Right lobe of liver (tissue), 6 donors: ENCODE measurements around the gene RCE1. TPM values are rescaled to one million over a fixed set of nuclear protein-coding genes. Genes with fewer than 3 reads are reported as not detected.

ENCODE experiments used
- ATAC-seq, 4 donors: fragments of 200-7000 bp; cut with Tn5 transposase; one replicate each; pipeline ENCODE4 v1.9.1; 2020; ENCODE audit warnings: mild to moderate bottlenecking in 4 of 4, moderate library complexity in 4 of 4
- DNase-seq, 3 donors: peaks; one replicate each; pipeline ENCODE4 v3.0.0-alpha.2; 2020
- H3K27ac ChIP-seq, 3 donors: fragments of 200-600 bp; one replicate each; pipeline ENCODE4 v1.8.0; 2022
- H3K27me3 ChIP-seq, 2 donors: fragments of 200-600 bp; one replicate each; pipeline ENCODE4 v1.8.0; 2022
- H3K36me3 ChIP-seq, 4 donors: fragments of 200-600 bp; sonication (generic) in 1 of 4; one replicate each; pipeline versions ENCODE4 v1.5.1 to v1.8.0; 2017 to 2022; ENCODE audit warnings: control low read depth in 1 of 4
- H3K4me1 ChIP-seq, 4 donors: fragments of 200-600 bp; sonication (generic) in 1 of 4; one replicate each; pipeline versions ENCODE4 v1.5.1 to v1.8.0; 2017 to 2022; ENCODE audit warnings: control low read depth in 1 of 4
- H3K4me3 ChIP-seq, 3 donors: fragments of 200-600 bp; one replicate each; pipeline ENCODE4 v1.8.0; 2022
- H3K9me3 ChIP-seq, 4 donors: fragments of 200-600 bp; sonication (generic) in 1 of 4; one replicate each; pipeline versions ENCODE4 v1.5.1 to v1.8.0; 2017 to 2022; ENCODE audit warnings: control low read depth in 1 of 4
- CTCF ChIP-seq, 4 donors: fragments of 200-600 bp in 3 of 4; fragments of 450-650 bp in 1 of 4; IDR thresholded peaks; one replicate each; pipeline versions ENCODE4 v1.5.1 to v1.8.0; 2016 to 2022; ENCODE audit warnings: antibody characterized with exemption in 4 of 4, mild to moderate bottlenecking in 2 of 4
- POLR2A ChIP-seq: fragments of 450-650 bp; IDR thresholded peaks from one replicate; pipeline ENCODE4 v1.6.1; 2017; ENCODE audit warnings: antibody characterized with exemption, mild to moderate bottlenecking
- WGBS: methylation state at CpG from one replicate; pipeline ENCODE4 v1.1.6; 2018; ENCODE audit warnings: low coverage, low lambda C conversion rate; ENCODE audit not compliant: insufficient coverage; ENCODE audit errors: missing lambda C conversion rate; 5-methylcytosine and 5-hydroxymethylcytosine counted together
- intact Hi-C, 2 donors: fragments of 100-400 bp; cut with DNase I; formaldehyde crosslinking; loops; one replicate each; pipeline versions ENCODE4 v1.11.2 to v1.14.1; 2022
- total RNA-seq, 6 experiments: library from RNA; depleted of rRNA in 2 of 6; stranded (reverse); fragments of >200 nt in 2 of 6; fragmentation: NEBNext Ultra II Directional in 3 of 6; extraction: Animal tissue kit (Norgen Biotek cat#: 25700) in 3 of 6; gene quantifications; one replicate each; pipeline versions ENCODE4 v1.1.0 to v1.2.4, GENCODE V29; 2016 to 2023
- donor health status: DM: no; HTN: yes; CAD: no.
- donor health status: DM: no; HTN: no; CAD: no.
- donor health status: DM: no; HTN: no; CAD: no.
- donor health status: DM: no; HTN: yes; CAD: no.
- donor health status: DM: no; HTN: yes; CAD: no.

Gene RCE1
- total RNA-seq, 6 experiments from 2014 or later: 3.1 to 7.7 (median 4.5) TPM

DNA sequence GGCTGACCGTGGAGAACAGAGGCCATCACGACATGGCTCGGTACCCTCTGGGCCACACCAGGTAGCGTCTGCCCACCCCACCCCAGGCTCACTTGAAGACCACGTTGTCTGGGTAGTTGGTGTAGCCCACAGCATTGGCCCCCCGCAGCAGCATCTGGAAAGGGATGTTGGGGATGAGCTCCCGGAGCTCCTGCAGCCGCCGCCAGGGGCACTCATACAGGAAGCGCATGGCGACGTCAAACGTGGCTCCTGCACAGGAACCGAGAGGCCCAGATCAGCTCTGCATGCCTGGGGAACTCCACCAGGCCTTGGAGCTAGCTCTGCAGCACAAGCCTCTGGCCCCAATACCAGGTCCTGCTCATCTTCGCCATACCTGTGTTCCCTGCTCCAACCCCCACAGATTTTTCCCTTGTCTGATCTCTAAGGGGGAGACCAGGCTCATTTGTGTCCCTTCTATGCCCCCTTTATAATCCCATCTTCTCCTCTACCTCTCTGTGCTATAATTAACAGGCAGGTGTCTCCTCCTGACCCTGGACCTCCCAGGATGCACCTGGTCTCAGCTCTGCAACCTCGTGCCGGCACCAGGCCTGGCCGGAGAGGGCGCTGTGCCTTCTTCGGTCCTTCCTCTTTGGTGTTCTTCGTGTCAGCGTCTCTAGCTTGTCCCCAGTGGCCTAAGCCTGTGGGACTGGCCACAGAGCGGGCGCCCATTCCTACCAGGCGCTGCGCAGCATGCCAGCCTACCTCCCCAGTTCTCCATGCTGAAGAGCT, 8.6 kb downstream of the RCE1 start:
- intact Hi-C loops: loop anchor here in 1 of 2 donors (10.0 kb wide), 1 partner anchor 93 kb away; no protein-coding TSS in a partner anchor
- Histone ChIP-seq H3K27me3 (no peaks in the 10 kb centered on the region), H3K4me1 (peaks cover 0 to under 1% (median 0%) of the 10 kb centered on the region in 4 donors), H3K4me3 (no peak overlapping the region), H3K27ac (no peak overlapping the region), H3K36me3 (peaks cover 0 to 48% (median 21%) of the 10 kb centered on the region in 4 donors), H3K9me3 (no peaks in the 10 kb centered on the region)
- WGBS: 77% methylated on average over 7 of the region's 26 CpGs
- TF ChIP-seq POLR2A: no peak
- no peak for TF ChIP-seq CTCF (IDR thresholded peaks at IDR 0.05)
- DNase-seq: peak in 1 of 3 donors; percentile 20
- no peak for ATAC-seq

- TF ChIP-seq POLR2A (no peak), CTCF (IDR thresholded peaks at IDR 0.05) (no peak)
- H3K27me3 ChIP-seq: no peaks in the 10 kb centered on the region
- peak in 2 of 3 donors; percentile 19 to 54 for DNase-seq
- intact Hi-C loops: loop anchor here in 1 of 2 donors (10.0 kb wide), 1 partner anchor 92 kb away; no protein-coding TSS in a partner anchor
- no peak overlapping the region for H3K27ac ChIP-seq
- H3K4me3 ChIP-seq: no peak overlapping the region
- no peaks in the 10 kb centered on the region for H3K9me3 ChIP-seq
- H3K36me3 ChIP-seq: peaks cover 0 to 44% (median 21%) of the 10 kb centered on the region in 4 donors
- no peak for ATAC-seq
- WGBS: 87% methylated on average over 11 of the region's 26 CpGs
- peaks cover 0 to 5% (median 0%) of the 10 kb centered on the region in 4 donors for H3K4me1 ChIP-seq
Observed at GRCh38 chr11:66852466-66853241, 9.4 kb downstream of the RCE1 start.

DNA sequence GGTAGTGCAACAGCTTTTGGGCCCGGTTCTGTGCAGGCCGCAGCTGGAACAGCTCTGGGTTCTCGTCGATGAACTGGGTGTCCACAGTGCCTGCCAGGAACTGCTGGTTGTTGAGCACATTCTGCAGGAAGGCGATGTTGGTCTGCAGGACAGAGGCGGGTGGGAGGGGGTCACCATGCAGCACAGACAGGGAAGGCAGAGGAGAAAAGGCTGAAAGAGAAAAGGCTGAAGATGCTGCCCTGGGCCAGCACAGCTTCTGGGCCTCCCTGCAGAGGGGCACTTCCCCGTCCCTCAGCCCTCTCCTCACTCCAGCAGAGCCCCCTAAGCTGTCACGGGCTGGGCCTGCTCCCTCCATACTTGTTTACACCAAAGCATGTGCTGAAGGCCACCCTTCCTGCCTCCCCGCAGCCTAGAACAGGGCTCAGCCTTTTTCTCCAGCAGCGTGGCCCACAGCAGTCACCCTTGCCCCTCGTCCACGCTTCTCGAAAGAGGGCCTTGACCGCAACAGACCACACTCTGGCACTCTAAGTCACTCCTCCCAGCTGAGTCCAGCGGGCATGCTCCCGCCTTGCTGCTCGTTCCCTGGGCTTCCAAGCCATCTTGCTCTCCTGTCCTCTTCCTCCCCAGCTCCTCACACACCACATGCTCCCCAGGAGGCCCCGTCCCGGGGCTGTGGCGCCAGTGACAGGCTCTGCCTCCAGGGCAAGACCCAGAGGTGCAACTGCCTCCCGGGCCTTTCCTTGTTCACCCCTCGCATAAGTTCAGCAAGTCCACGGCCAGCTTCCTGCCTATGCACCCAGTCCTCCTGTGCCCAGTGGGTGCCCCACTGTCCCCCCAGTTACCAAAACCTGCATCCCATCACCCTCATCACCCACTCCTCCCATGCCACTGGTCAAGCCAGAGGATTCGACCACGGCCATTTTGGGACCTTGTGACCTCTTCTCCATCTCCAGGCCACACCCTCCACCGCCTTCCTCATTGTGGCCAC, 10.3 kb downstream of the RCE1 start:
- WGBS: 86% methylated on average over 7 of the region's 26 CpGs
- ATAC-seq (no peak), DNase-seq (peak in 1 of 3 donors; percentile 21)
- H3K4me3 ChIP-seq: no peak overlapping the region
- H3K9me3 ChIP-seq: no peaks in the 10 kb centered on the region
- no peaks in the 10 kb centered on the region for H3K27me3 ChIP-seq
- intact Hi-C loops: loop anchor here in 1 of 2 donors (10.0 kb wide), 1 partner anchor 91 kb away; no protein-coding TSS in a partner anchor
- H3K27ac ChIP-seq: no peak overlapping the region
- H3K4me1 ChIP-seq: peaks cover 0 to 5% (median 0%) of the 10 kb centered on the region in 4 donors
- peaks cover 0 to 38% (median 18%) of the 10 kb centered on the region in 4 donors for H3K36me3 ChIP-seq
- no peak for TF ChIP-seq POLR2A
- TF ChIP-seq CTCF (IDR thresholded peaks at IDR 0.05): no peak

DNA sequence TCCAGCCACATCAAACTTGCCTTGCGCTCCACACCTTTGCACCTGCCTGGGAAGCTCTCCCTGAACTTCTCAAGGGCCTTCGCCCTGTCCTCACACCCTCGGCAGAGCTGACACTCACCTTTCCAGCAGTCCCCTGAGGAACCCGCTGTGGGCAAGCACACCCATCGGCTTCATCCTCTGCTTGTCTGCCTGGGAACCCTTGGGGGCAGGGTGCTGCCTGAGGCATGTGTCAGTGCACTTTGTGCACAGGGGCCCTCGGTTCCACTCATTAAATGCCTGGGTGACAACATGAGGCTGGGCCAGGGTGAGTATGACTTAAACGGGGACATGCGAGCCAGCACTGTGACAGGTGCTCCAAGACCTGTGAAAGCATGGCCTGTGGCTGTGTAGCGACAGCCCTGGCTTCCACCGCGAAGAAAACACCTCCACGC, 11.0 kb downstream of the RCE1 start:
- intact Hi-C loops: loop anchor here in 1 of 2 donors (10.0 kb wide), 1 partner anchor 91 kb away; no protein-coding TSS in a partner anchor
- Histone ChIP-seq H3K27me3 (no peaks in the 10 kb centered on the region), H3K36me3 (peaks cover 0 to 31% (median 14%) of the 10 kb centered on the region in 4 donors), H3K27ac (no peak overlapping the region), H3K4me1 (peaks cover 0 to 5% (median 0%) of the 10 kb centered on the region in 4 donors), H3K9me3 (no peaks in the 10 kb centered on the region), H3K4me3 (no peak overlapping the region)
- DNase-seq: peak in 1 of 3 donors; percentile 21
- 95% methylated on average over 4 of the region's 12 CpGs for WGBS
- no peak for ATAC-seq
- TF ChIP-seq POLR2A (no peak), CTCF (IDR thresholded peaks at IDR 0.05) (no peak)
